ENCODE data around the gene PROCR.

DNA sequence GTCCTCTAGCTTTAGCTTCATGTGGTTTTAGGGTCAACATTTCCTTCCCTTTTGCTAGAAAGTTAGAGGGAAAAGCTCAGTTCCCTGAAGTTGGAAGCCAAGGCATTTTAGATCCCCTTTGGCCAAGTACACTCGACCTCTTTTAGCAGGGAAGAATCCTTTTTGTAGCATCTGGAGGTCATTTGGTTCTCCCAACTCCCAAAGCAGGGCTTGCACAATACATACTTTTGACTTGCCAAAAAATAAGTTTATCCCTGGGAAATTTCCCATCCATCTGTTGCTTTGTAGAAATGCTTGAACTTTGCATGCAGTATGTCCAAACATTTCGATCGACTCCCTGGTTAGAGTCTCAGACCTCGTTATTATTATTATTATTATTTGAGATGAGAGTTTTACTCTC is 20.1 kb upstream of the PROCR start:
- no peak for TF ChIP-seq POLR2A (IDR thresholded peaks at IDR 0.05)
- TF ChIP-seq, protein P1, sequence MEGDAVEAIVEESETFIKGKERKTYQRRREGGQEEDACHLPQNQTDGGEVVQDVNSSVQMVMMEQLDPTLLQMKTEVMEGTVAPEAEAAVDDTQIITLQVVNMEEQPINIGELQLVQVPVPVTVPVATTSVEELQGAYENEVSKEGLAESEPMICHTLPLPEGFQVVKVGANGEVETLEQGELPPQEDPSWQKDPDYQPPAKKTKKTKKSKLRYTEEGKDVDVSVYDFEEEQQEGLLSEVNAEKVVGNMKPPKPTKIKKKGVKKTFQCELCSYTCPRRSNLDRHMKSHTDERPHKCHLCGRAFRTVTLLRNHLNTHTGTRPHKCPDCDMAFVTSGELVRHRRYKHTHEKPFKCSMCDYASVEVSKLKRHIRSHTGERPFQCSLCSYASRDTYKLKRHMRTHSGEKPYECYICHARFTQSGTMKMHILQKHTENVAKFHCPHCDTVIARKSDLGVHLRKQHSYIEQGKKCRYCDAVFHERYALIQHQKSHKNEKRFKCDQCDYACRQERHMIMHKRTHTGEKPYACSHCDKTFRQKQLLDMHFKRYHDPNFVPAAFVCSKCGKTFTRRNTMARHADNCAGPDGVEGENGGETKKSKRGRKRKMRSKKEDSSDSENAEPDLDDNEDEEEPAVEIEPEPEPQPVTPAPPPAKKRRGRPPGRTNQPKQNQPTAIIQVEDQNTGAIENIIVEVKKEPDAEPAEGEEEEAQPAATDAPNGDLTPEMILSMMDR (IDR thresholded peaks at IDR 0.05): no peak

Measured in lower leg skin (tissue), 3 donors.